ENCODE results near the gene WNT16. TPM values are rescaled to one million over a fixed set of nuclear protein-coding genes. Genes with fewer than 3 reads are reported as not detected.

Gene WNT16
- total RNA-seq, 4 donors from 2014 or later: 12.7 to 23.9 (median 16.2) TPM

DNA sequence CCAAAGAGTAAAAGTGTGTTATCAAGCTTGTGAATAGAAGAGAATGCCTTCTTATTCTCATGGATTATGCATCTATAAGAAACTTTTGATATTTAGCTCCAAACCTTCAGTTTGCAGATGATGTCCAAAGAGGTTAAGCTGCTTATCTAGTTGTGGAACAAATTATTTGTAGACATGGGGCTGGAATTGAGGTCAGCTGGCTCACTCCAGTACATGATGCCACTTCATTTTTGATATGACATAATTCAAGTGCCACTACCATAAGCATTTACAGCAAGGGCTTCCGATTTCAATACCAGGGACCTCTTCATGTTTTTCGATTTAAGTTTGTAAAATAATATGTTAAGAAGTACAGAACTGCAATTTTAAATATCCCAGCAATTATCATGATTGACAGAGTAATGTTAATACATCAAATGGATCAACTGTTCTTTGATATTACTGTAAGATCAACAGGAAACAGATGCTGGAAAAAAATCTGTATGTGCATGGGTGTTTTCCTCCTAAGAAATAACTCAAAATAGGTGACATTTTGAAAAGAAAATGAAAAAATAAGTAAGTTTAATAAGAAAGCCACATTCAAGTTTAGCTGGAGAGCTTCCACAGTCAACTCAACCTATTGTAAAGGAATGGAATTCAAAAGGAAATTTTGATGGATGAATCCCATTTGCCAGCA is 54.6 kb downstream of the WNT16 start:
- no peak overlapping the region for H3K4me3 ChIP-seq (ENCODE audit: low read depth, poor library complexity, severe bottlenecking)
- intact Hi-C loops (cut with DNase I; ENCODE audit: low total_unique reads): loop anchor here (10.0 kb wide), 1 partner anchor 621 kb away; no protein-coding TSS in a partner anchor
- WGBS, 2 donors: 73 to 76% methylated on average over 2 of the region's 2 CpGs
- TF ChIP-seq POLR2A (IDR thresholded peaks at IDR 0.05): no peak
- TF ChIP-seq, protein P1, sequence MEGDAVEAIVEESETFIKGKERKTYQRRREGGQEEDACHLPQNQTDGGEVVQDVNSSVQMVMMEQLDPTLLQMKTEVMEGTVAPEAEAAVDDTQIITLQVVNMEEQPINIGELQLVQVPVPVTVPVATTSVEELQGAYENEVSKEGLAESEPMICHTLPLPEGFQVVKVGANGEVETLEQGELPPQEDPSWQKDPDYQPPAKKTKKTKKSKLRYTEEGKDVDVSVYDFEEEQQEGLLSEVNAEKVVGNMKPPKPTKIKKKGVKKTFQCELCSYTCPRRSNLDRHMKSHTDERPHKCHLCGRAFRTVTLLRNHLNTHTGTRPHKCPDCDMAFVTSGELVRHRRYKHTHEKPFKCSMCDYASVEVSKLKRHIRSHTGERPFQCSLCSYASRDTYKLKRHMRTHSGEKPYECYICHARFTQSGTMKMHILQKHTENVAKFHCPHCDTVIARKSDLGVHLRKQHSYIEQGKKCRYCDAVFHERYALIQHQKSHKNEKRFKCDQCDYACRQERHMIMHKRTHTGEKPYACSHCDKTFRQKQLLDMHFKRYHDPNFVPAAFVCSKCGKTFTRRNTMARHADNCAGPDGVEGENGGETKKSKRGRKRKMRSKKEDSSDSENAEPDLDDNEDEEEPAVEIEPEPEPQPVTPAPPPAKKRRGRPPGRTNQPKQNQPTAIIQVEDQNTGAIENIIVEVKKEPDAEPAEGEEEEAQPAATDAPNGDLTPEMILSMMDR (IDR thresholded peaks at IDR 0.05): no peak
- no peak for DNase-seq (ENCODE audit: low spot score in 2 of 2)

DNA sequence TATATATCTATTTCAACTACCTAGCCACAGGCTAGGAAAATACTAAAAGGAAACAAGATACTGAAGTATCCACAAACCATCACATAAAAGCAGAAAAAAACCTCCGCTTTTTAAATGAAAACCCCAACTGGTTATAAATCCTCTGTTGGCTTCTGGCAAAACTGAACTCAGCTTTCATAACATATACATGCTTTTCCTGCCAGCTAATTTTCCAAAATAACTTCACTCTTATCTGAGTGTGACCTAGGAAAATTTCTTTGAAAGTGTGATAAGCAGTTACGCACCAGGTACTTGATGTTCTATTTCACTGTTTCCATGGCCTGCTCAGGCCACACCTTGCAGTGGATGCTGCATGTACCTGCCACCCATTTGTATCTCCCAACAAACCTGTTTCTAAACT is 55.5 kb downstream of the WNT16 start:
- 76 to 80% methylated on average over 2 of the region's 2 CpGs for WGBS, 2 donors
- H3K4me3 ChIP-seq (ENCODE audit: low read depth, poor library complexity, severe bottlenecking): no peak overlapping the region
- intact Hi-C loops (cut with DNase I; ENCODE audit: low total_unique reads): loop anchor here (10.0 kb wide), 1 partner anchor 621 kb away; no protein-coding TSS in a partner anchor
- TF ChIP-seq POLR2A (IDR thresholded peaks at IDR 0.05): no peak
- TF ChIP-seq, protein P1 (IDR thresholded peaks at IDR 0.05): no peak
- DNase-seq (ENCODE audit: low spot score in 2 of 2): no peak

DNA sequence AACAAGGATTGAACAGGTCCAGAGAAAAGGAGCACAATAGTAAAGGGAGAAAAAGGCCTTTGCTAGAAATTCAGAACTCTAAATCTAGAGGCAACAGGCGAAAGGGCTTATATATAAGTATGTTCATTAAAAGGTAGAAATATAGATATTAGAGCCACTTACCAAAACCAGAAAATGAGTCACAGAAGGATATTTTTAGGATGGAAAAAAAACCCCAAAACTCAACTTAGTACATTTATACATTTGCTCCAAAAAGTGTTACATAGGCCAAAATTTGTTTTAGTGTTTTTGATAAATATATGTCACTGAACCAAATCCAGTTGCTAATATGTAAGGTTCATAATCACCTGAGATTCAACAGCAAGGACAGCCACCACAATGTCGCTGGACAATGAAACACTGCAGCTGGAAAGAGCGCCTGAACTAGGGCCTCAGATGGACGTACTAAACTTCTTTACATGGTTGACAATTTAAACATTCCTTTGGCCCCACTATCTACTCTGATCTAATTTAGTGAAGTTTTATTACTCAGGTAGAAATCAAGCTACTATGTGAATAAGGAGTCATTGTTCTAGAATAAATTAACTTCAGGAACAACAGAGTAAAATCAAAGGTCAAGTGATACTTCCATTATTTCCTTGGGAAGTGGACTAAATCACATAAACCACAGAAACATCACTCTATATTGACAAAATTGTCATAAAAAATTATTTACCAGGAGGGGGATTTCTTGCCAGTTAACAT is 56.4 kb downstream of the WNT16 start:
- no peak for DNase-seq (ENCODE audit: low spot score in 2 of 2)
- intact Hi-C loops (cut with DNase I; ENCODE audit: low total_unique reads): loop anchor here (10.0 kb wide), 1 partner anchor 620 kb away; no protein-coding TSS in a partner anchor
- WGBS, 2 donors: 91 to 93% methylated on average over 4 of the region's 4 CpGs
- no peak overlapping the region for H3K4me3 ChIP-seq (ENCODE audit: low read depth, poor library complexity, severe bottlenecking)
- TF ChIP-seq POLR2A (IDR thresholded peaks at IDR 0.05): no peak
- TF ChIP-seq, protein P1 (IDR thresholded peaks at IDR 0.05): no peak

DNA sequence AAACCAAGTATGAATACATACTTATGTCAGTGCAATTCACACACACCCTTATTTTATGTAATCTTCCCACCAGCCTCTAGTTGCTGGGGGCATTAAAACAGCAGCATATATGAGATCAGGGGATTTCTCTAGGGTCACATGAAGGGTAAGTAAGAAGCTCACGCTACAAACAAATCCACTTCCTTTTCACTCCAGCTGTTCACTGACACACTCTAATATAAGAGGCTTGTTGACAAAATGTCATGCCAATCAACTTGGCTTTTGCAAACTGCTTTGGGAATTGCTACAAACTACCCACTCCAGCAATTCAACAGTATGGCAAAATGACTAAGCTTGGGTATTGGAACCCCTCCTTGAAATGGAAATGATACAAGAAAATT is 57.0 kb downstream of the WNT16 start:
- DNase-seq (ENCODE audit: low spot score in 2 of 2): no peak
- 12 to 23% methylated on average over 1 of the region's 1 CpG for WGBS, 2 donors
- TF ChIP-seq POLR2A (IDR thresholded peaks at IDR 0.05): no peak
- TF ChIP-seq, protein P1 (IDR thresholded peaks at IDR 0.05): no peak
- intact Hi-C loops (cut with DNase I; ENCODE audit: low total_unique reads): loop anchor here (10.0 kb wide), 1 partner anchor 619 kb away; no protein-coding TSS in a partner anchor
- H3K4me3 ChIP-seq (ENCODE audit: low read depth, poor library complexity, severe bottlenecking): no peak overlapping the region

DNA sequence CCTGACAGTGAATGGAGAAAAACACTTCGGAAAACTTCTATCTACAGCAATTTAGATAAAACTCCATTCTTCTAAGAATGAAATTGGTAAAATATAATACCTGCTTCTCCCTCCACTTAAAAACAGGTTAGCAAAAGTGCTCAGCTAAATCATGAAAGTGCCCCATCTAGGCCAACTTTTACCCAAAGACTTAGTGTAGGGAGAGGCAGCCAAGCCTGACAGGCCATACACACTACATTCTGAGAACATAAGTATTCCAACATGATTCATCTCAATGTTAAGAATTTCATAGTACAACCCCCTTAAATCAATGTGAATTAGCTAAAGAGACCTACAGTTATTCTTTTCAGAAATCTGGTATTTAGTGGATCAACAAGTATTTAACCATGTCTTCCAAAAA is 60.1 kb downstream of the WNT16 start:
- no peak for DNase-seq (ENCODE audit: low spot score in 2 of 2)
- no peak overlapping the region for H3K4me3 ChIP-seq (ENCODE audit: low read depth, poor library complexity, severe bottlenecking)
- 95 to 97% methylated on average over 1 of the region's 1 CpG for WGBS, 2 donors
- no peak for TF ChIP-seq POLR2A (IDR thresholded peaks at IDR 0.05)
- TF ChIP-seq, protein P1 (IDR thresholded peaks at IDR 0.05): no peak
- intact Hi-C loops (cut with DNase I; ENCODE audit: low total_unique reads): loop anchor here (10.0 kb wide), 1 partner anchor 616 kb away; no protein-coding TSS in a partner anchor

Measured in lower leg skin (tissue), 4 donors.